Endothelial cell of umbilical vein (primary cell): ENCODE data around the gene RECK.

ENCODE experiments used
- CTCF ChIP-seq, 2 donors: IDR thresholded peaks; 1 replicate in 1 of 2; 2 replicates in 1 of 2; pipeline ENCODE4 v1.5.1; 2011; ENCODE audit warnings: low read length in 2 of 2, mild to moderate bottlenecking in 2 of 2, moderate library complexity in 2 of 2, control low read depth in 1 of 2, inconsistent platforms in 1 of 2, low read depth in 1 of 2; ENCODE audit not compliant: insufficient read depth in 1 of 2; ENCODE audit errors: extremely low read depth in 1 of 2
- EZH2 ChIP-seq: IDR thresholded peaks from 2 replicates; pipeline ENCODE4 v1.6.1; 2012; ENCODE audit warnings: borderline replicate concordance, low read depth, mild to moderate bottlenecking, moderate library complexity, low read length, inconsistent platforms; ENCODE audit not compliant: severe bottlenecking
- GATA2 ChIP-seq: IDR thresholded peaks from 2 replicates; pipeline ENCODE4 v1.7.0; 2011; ENCODE audit warnings: low read depth, mild to moderate bottlenecking, moderate library complexity, mixed read lengths, low read length; ENCODE audit not compliant: insufficient read length, insufficient read depth
- JUN ChIP-seq: IDR thresholded peaks from 2 replicates; pipeline ENCODE4 v1.6.1; 2011; ENCODE audit warnings: borderline replicate concordance, low read depth; ENCODE audit not compliant: insufficient read length, insufficient read depth
- MYC ChIP-seq: IDR thresholded peaks from one replicate; pipeline ENCODE4 v1.6.1; 2011; ENCODE audit warnings: mild to moderate bottlenecking, low read depth, low read length
- POLR2A ChIP-seq: IDR thresholded peaks from 2 replicates; pipeline ENCODE4 v1.6.1; 2012; ENCODE audit warnings: low read depth, mild to moderate bottlenecking, control low read depth, low read length
- TF ChIP-seq, protein P1 (sequence below): IDR thresholded peaks from 2 replicates; pipeline ENCODE4 v1.6.1; 2011; ENCODE audit not compliant: insufficient read depth, insufficient read length

GRCh38 chr9:36049408-36049807, 12.7 kb downstream of the RECK start:
- TF ChIP-seq MYC (no peak), EZH2 (no peak), CTCF (IDR thresholded peaks at IDR 0.05; ENCODE audit: extremely low read depth in 1 of 2, insufficient read depth in 1 of 2, low read depth in 1 of 2, low read length in 2 of 2) (no peak), POLR2A (no peak), JUN (no peak), GATA2 (no peak)
- TF ChIP-seq, protein P1, sequence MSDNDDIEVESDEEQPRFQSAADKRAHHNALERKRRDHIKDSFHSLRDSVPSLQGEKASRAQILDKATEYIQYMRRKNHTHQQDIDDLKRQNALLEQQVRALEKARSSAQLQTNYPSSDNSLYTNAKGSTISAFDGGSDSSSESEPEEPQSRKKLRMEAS, result no peak
